Gastroesophageal sphincter (tissue), 4 donors: ENCODE results near the gene LMTK2. TPM values are rescaled to one million over a fixed set of nuclear protein-coding genes. Genes with fewer than 3 reads are reported as not detected.
A peak's percentile ranks its signal among the peaks of the same experiment; 100 is the strongest.

Source experiments
- ATAC-seq: fragments of 150-250 bp; one replicate; pipeline ENCODE4 v1.9.1; 2016; ENCODE audit warnings: mild to moderate bottlenecking, moderate library complexity
- H3K27ac ChIP-seq, 4 donors: fragments of 200-600 bp; sonication (generic) in 3 of 4; 1 replicate in 3 of 4; 2 replicates in 1 of 4; pipeline ENCODE4 v1.5.1; 2016 to 2019
- H3K27me3 ChIP-seq: fragments of 200-600 bp; sonication (generic); one replicate; pipeline ENCODE4 v1.5.1; 2019
- H3K36me3 ChIP-seq, 2 donors: fragments of 200-600 bp; sonication (generic); one replicate each; pipeline ENCODE4 v1.5.1; 2019; ENCODE audit warnings: control low read depth in 1 of 2
- H3K4me1 ChIP-seq, 3 donors: fragments of 200-600 bp; sonication (generic); 1 replicate in 2 of 3; 2 replicates in 1 of 3; pipeline ENCODE4 v1.5.1; 2016 to 2019; ENCODE audit warnings: control low read depth in 2 of 3
- H3K4me3 ChIP-seq, 2 donors: fragments of 200-600 bp; sonication (generic); one replicate each; pipeline ENCODE4 v1.5.1; 2019; ENCODE audit warnings: mild to moderate bottlenecking in 1 of 2, moderate library complexity in 1 of 2
- H3K9me3 ChIP-seq, 3 donors: fragments of 200-600 bp; sonication (generic); one replicate each; pipeline ENCODE4 v1.5.1; 2017 to 2019; ENCODE audit warnings: control low read depth in 2 of 3
- CTCF ChIP-seq, 4 experiments: fragments of 200-600 bp in 2 of 4; fragments of 450-650 bp in 2 of 4; sonication (generic) in 1 of 4; IDR thresholded peaks; one replicate each; pipeline ENCODE4 v1.5.1; 2017 to 2019; ENCODE audit warnings: antibody characterized with exemption in 4 of 4, mild to moderate bottlenecking in 2 of 4, moderate library complexity in 2 of 4
- EP300 ChIP-seq: sonication (generic); formaldehyde crosslinking; IDR thresholded peaks from one replicate; pipeline ENCODE4 v1.6.1; 2017; ENCODE audit warnings: antibody characterized with exemption, mild to moderate bottlenecking
- POLR2A ChIP-seq, 2 donors: fragments of 450-650 bp; IDR thresholded peaks; one replicate each; pipeline ENCODE4 v1.6.1; 2017; ENCODE audit warnings: antibody characterized with exemption in 2 of 2, mild to moderate bottlenecking in 2 of 2, moderate library complexity in 1 of 2
- POLR2AphosphoS5 ChIP-seq: sonication (generic); formaldehyde crosslinking; IDR thresholded peaks from one replicate; pipeline ENCODE4 v1.6.1; 2017; ENCODE audit warnings: antibody characterized with exemption
- WGBS, 2 donors: methylation state at CpG; one replicate each; pipeline ENCODE4 v1.1.5; 2018; ENCODE audit warnings: low coverage in 1 of 2; 5-methylcytosine and 5-hydroxymethylcytosine counted together
- total RNA-seq, 4 donors: library from RNA; depleted of rRNA; stranded (reverse); fragments of >200 nt; gene quantifications; one replicate each; pipeline ENCODE4 v1.1.0, GENCODE V29; 2016

Gene LMTK2
- total RNA-seq, 4 donors from 2014 or later = 16.0 to 34.5 (median 22.1) TPM

- H3K27me3 ChIP-seq = peaks cover 13% of the 10 kb centered on the region
- H3K27ac ChIP-seq = no peak overlapping the region
- WGBS, 2 donors = 88 to 91% methylated on average over 5 to 15 of the region's 47 CpGs
- no peak overlapping the region for H3K4me3 ChIP-seq
- H3K9me3 ChIP-seq = no peaks in the 10 kb centered on the region
- no peak for ATAC-seq
- peaks cover 0 to 15% (median 3%) of the 10 kb centered on the region in 3 donors for H3K4me1 ChIP-seq
- no peak for TF ChIP-seq POLR2A (IDR thresholded peaks at IDR 0.05)
- TF ChIP-seq CTCF (IDR thresholded peaks at IDR 0.05) = no peak
- no peak for TF ChIP-seq POLR2AphosphoS5
- no peak for TF ChIP-seq EP300
- H3K36me3 ChIP-seq = peaks cover 0 to 67% of the 10 kb centered on the region in 2 donors
Observed at GRCh38 chr7:98206451-98207330, 100.0 kb downstream of the LMTK2 start.

GRCh38 chr7:98209166-98209920 is 102.7 kb downstream of the LMTK2 start:
- peaks cover 24% of the 10 kb centered on the region for H3K27me3 ChIP-seq
- WGBS, 2 donors = 95% methylated on average over 11 to 16 of the region's 17 CpGs
- H3K4me1 ChIP-seq = peaks cover 0 to 16% (median 3%) of the 10 kb centered on the region in 3 donors
- peaks cover 0 to 49% of the 10 kb centered on the region in 2 donors for H3K36me3 ChIP-seq
- no peak overlapping the region for H3K27ac ChIP-seq
- no peak for ATAC-seq
- TF ChIP-seq CTCF (IDR thresholded peaks at IDR 0.05) (no peak), POLR2A (IDR thresholded peaks at IDR 0.05) (no peak)
- H3K9me3 ChIP-seq = no peaks in the 10 kb centered on the region
- H3K4me3 ChIP-seq = no peak overlapping the region

GRCh38 chr7:98210513-98211220 is 104.0 kb downstream of the LMTK2 start:
- Histone ChIP-seq H3K9me3 (no peaks in the 10 kb centered on the region), H3K27ac (no peak overlapping the region), H3K36me3 (peaks cover 0 to 39% of the 10 kb centered on the region in 2 donors), H3K4me3 (peak overlapping the region in 1 of 2 donors; percentile 46), H3K4me1 (peaks cover 0 to 16% (median 3%) of the 10 kb centered on the region in 3 donors), H3K27me3 (peaks cover 24% of the 10 kb centered on the region)
- no CpG with 5 or more reads among the region's 49 CpGs for WGBS, 2 donors
- TF ChIP-seq POLR2AphosphoS5 = no peak
- TF ChIP-seq POLR2A (IDR thresholded peaks at IDR 0.05) = no peak
- no peak for TF ChIP-seq CTCF (IDR thresholded peaks at IDR 0.05)
- no peak for TF ChIP-seq EP300
- no peak for ATAC-seq

GRCh38 chr7:98211221-98211675 is 104.6 kb downstream of the LMTK2 start, which contains the start of gene BHLHA15:
Gene BHLHA15 (plus strand): TSS chr7:98211439. CDS start chr7:98212310, 871 bp downstream.
- no CpG with 5 or more reads among the region's 45 CpGs for WGBS, 2 donors
- peaks cover 24% of the 10 kb centered on the region for H3K27me3 ChIP-seq
- ATAC-seq = no peak
- no peak within 1 kb of the TSS for H3K27ac ChIP-seq
- no peaks in the 10 kb centered on the region for H3K9me3 ChIP-seq
- peaks cover 0 to 39% of the 10 kb centered on the region in 2 donors for H3K36me3 ChIP-seq
- no peak for TF ChIP-seq EP300
- H3K4me1 ChIP-seq = peaks cover 0 to 16% (median 3%) of the 10 kb centered on the region in 3 donors
- H3K4me3 ChIP-seq = peak within 1 kb of the TSS in 1 of 2 donors; percentile 46
